SK-N-MC (cell line): ENCODE results near the gene NLRP6.

Experiments used
- EZH2 ChIP-seq: fragments of 200-600 bp; sonication (generic); IDR thresholded peaks from one replicate; pipeline ENCODE4 v1.6.1; 2017; ENCODE audit warnings: antibody characterized with exemption
- FOXP2 ChIP-seq: optimal IDR thresholded peaks from 2 replicates; pipeline ENCODE3; 2011; ENCODE audit warnings: mild to moderate bottlenecking, moderate library complexity; ENCODE audit not compliant: insufficient read depth; ENCODE audit errors: extremely low read length, control extremely low read depth
- POLR2AphosphoS5 ChIP-seq: IDR thresholded peaks from 2 replicates; pipeline ENCODE4 v1.6.1; 2012; ENCODE audit warnings: mild to moderate bottlenecking, low read depth, low read length, borderline replicate concordance

DNA sequence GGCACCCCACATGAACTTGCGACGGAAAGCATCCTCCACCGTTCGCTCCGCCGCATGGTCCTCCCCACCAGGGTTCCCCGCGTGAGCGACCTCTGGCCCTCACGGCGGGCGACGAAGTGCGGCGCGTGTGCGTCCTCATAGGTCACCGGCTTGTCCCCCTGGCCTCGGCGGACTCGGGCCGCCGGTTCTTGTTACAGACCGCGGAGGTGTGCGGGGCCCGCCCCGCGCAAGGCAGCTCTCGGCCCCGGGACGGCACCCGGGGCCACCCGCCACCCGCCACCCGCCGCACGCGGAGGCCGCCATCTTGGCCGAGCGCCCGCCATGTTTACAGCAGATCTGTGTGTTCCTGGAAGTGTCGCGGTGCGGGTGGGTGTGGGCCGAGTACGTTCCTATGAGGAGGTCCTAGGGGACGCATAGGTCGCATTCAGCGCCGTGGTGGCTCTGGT lies 25.9 kb downstream of the NLRP6 start:
- no peak for TF ChIP-seq EZH2
- TF ChIP-seq POLR2AphosphoS5, result no peak
- TF ChIP-seq FOXP2, result no peak
